ENCODE measurements around the gene KLHL34. TPM values are rescaled to one million over a fixed set of nuclear protein-coding genes. Genes with fewer than 3 reads are reported as not detected.

The KLHL34 gene
- total RNA-seq, 1 donor: 0.21 TPM

DNA sequence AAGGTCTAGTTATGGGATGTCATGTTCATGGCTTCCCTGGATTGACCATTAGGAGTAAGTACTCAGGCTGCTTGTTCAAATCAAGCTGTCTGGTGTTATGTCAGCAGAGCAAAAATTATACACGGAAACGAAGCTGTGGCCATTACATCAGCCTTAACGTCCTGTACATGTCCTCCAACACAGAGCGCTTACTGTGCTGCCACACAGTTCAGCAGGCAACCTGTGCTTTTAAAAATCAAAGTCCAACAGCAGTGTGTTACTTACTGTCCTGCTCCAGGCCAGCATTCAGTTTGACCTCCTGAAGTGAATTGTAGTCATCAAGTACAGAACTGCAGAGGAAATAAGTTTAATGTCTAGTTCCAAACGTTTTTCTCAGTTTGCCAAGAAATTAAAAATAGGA lies 46.0 kb downstream of the KLHL34 start:
- no peaks in the 10 kb centered on the region for H3K9me3 ChIP-seq (ENCODE audit: low read depth, low read length)
- H3K4me1 ChIP-seq (ENCODE audit: insufficient read depth, low read length): no peaks in the 10 kb centered on the region
- H3K27me3 ChIP-seq (ENCODE audit: insufficient read depth, low read length): no peaks in the 10 kb centered on the region
- H3K4me3 ChIP-seq (ENCODE audit: low read length): no peak overlapping the region

GRCh38 chrX:21610168-21610567 lies 48.0 kb downstream of the KLHL34 start:
- Histone ChIP-seq H3K9me3 (ENCODE audit: low read depth, low read length) (no peaks in the 10 kb centered on the region), H3K4me1 (ENCODE audit: insufficient read depth, low read length) (no peaks in the 10 kb centered on the region), H3K27me3 (ENCODE audit: insufficient read depth, low read length) (no peaks in the 10 kb centered on the region), H3K4me3 (ENCODE audit: low read length) (no peak overlapping the region)

- H3K27me3 ChIP-seq (ENCODE audit: insufficient read depth, low read length): no peaks in the 10 kb centered on the region
- H3K9me3 ChIP-seq (ENCODE audit: low read depth, low read length): no peaks in the 10 kb centered on the region
- no peak overlapping the region for H3K4me3 ChIP-seq (ENCODE audit: low read length)
- no peaks in the 10 kb centered on the region for H3K4me1 ChIP-seq (ENCODE audit: insufficient read depth, low read length)
Measured at GRCh38 chrX:21606002-21606401, 52.1 kb downstream of the KLHL34 start.

Other genes starting within 250 kb of the KLHL34 start
- gene SMPX, start 99.8 kb upstream of the KLHL34 start, total RNA-seq: not detected
- gene MBTPS2, start 181.3 kb upstream of the KLHL34 start, total RNA-seq: 4.7 TPM
- 1.5 TPM for gene YY2, start 197.7 kb upstream of the KLHL34 start, total RNA-seq

Measured in mononuclear cell (primary cell).